ENCODE measurements around the gene MANBA. TPM values are rescaled to one million over a fixed set of nuclear protein-coding genes. Genes with fewer than 3 reads are reported as not detected.

The MANBA gene
- total RNA-seq, 4 donors from 2014 or later = 11.9 to 20.8 (median 14.3) TPM

GRCh38 chr4:102594000-102594399 is 166.8 kb downstream of the MANBA start:
- no peak overlapping the region for H3K4me3 ChIP-seq (ENCODE audit: low read depth, poor library complexity, severe bottlenecking)
- TF ChIP-seq CTCF (IDR thresholded peaks at IDR 0.05) = no peak
- TF ChIP-seq POLR2A (IDR thresholded peaks at IDR 0.05) = no peak
- no peak for DNase-seq (ENCODE audit: low spot score in 2 of 2)
- 57 to 77% methylated on average over 2 of the region's 2 CpGs for WGBS, 2 donors
- intact Hi-C loops (cut with DNase I; ENCODE audit: low total_unique reads) = no loop called here

- H3K4me3 ChIP-seq (ENCODE audit: low read depth, poor library complexity, severe bottlenecking) = no peak overlapping the region
- DNase-seq (ENCODE audit: low spot score in 2 of 2) = no peak
- intact Hi-C loops (cut with DNase I; ENCODE audit: low total_unique reads) = no loop called here
- WGBS, 2 donors = 89 to 90% methylated on average over 7 of the region's 7 CpGs
- TF ChIP-seq CTCF (IDR thresholded peaks at IDR 0.05) (no peak), POLR2A (IDR thresholded peaks at IDR 0.05) (no peak)
These were observed 167.6 kb downstream of the MANBA start for GRCh38 chr4:102593147-102593546.

GRCh38 chr4:102592256-102592655 is 168.5 kb downstream of the MANBA start:
- no peak for DNase-seq (ENCODE audit: low spot score in 2 of 2)
- intact Hi-C loops (cut with DNase I; ENCODE audit: low total_unique reads) = no loop called here
- no peak overlapping the region for H3K4me3 ChIP-seq (ENCODE audit: low read depth, poor library complexity, severe bottlenecking)
- TF ChIP-seq CTCF (IDR thresholded peaks at IDR 0.05) = no peak
- no peak for TF ChIP-seq POLR2A (IDR thresholded peaks at IDR 0.05)

- intact Hi-C loops (cut with DNase I; ENCODE audit: low total_unique reads) = no loop called here
- no peak overlapping the region for H3K4me3 ChIP-seq (ENCODE audit: low read depth, poor library complexity, severe bottlenecking)
- TF ChIP-seq POLR2A (IDR thresholded peaks at IDR 0.05) (no peak), CTCF (IDR thresholded peaks at IDR 0.05) (no peak)
- 76 to 90% methylated on average over 3 of the region's 3 CpGs for WGBS, 2 donors
- no peak for DNase-seq (ENCODE audit: low spot score in 2 of 2)
These were observed 171.0 kb downstream of the MANBA start for GRCh38 chr4:102589743-102590142.

GRCh38 chr4:102586644-102587021 is 174.1 kb downstream of the MANBA start:
- no peak overlapping the region for H3K4me3 ChIP-seq (ENCODE audit: low read depth, poor library complexity, severe bottlenecking)
- no peak for DNase-seq (ENCODE audit: low spot score in 2 of 2)
- TF ChIP-seq POLR2A (IDR thresholded peaks at IDR 0.05) (no peak), CTCF (IDR thresholded peaks at IDR 0.05) (no peak)
- intact Hi-C loops (cut with DNase I; ENCODE audit: low total_unique reads) = no loop called here
- WGBS, 2 donors = 82 to 94% methylated on average over 4 of the region's 4 CpGs

- WGBS, 2 donors = 93 to 96% methylated on average over 4 of the region's 4 CpGs
- intact Hi-C loops (cut with DNase I; ENCODE audit: low total_unique reads) = no loop called here
- TF ChIP-seq CTCF (IDR thresholded peaks at IDR 0.05) = no peak
- no peak for TF ChIP-seq POLR2A (IDR thresholded peaks at IDR 0.05)
- DNase-seq (ENCODE audit: low spot score in 2 of 2) = no peak
- no peak overlapping the region for H3K4me3 ChIP-seq (ENCODE audit: low read depth, poor library complexity, severe bottlenecking)
These were observed 174.6 kb downstream of the MANBA start for GRCh38 chr4:102586002-102586643.
